Astrocyte (in vitro differentiated cells and primary cell): ENCODE data around the gene CHRNB4. TPM values are rescaled to one million over a fixed set of nuclear protein-coding genes. Genes with fewer than 3 reads are reported as not detected.
A peak's percentile ranks its signal among the peaks of the same experiment; 100 is the strongest.

Experiments used
- DNase-seq: peaks from one replicate; pipeline ENCODE4 v3.0.0-alpha.2; 2010; ENCODE audit warnings: low read depth
- FAIRE-seq: peaks from 2 replicates; lab custom pipeline; 2011; peaks lifted over from hg19 to GRCh38; lab: Jason Lieb, UNC
- H2AFZ ChIP-seq: 2 replicates; pipeline ENCODE4 v1.6.0; 2012; ENCODE audit warnings: low read depth, low read length, inconsistent platforms
- H3K27ac ChIP-seq: 2 replicates; pipeline ENCODE4 v1.5.1; 2011; ENCODE audit warnings: low read depth, low read length, inconsistent platforms
- H3K27me3 ChIP-seq: 2 replicates; pipeline ENCODE4 v1.6.0; 2011; ENCODE audit warnings: low read length, inconsistent platforms; ENCODE audit not compliant: insufficient read depth
- H3K36me3 ChIP-seq: 2 replicates; pipeline ENCODE4 v1.5.1; 2011; ENCODE audit warnings: low read length, inconsistent platforms; ENCODE audit not compliant: insufficient read depth
- H3K4me1 ChIP-seq: 2 replicates; pipeline ENCODE4 v1.5.1; 2011; ENCODE audit warnings: low read length, inconsistent platforms; ENCODE audit not compliant: insufficient read depth
- H3K4me2 ChIP-seq: 2 replicates; pipeline ENCODE4 v1.6.0; 2012; ENCODE audit warnings: low read length, inconsistent platforms
- H3K4me3 ChIP-seq: 2 replicates; pipeline ENCODE4 v1.5.1; 2011; ENCODE audit warnings: low read depth, mild to moderate bottlenecking, low read length, inconsistent platforms; ENCODE audit not compliant: insufficient read depth
- H3K79me2 ChIP-seq: 2 replicates; pipeline ENCODE4 v1.6.0; 2012; ENCODE audit warnings: mild to moderate bottlenecking, low read length, inconsistent platforms; ENCODE audit not compliant: insufficient read depth
- H3K9ac ChIP-seq: 2 replicates; pipeline ENCODE4 v1.6.0; 2012; ENCODE audit warnings: mild to moderate bottlenecking, low read length, inconsistent platforms
- H3K9me3 ChIP-seq: 2 replicates; pipeline ENCODE4 v1.5.1; 2012; ENCODE audit warnings: low read depth, mild to moderate bottlenecking, low read length, inconsistent platforms; ENCODE audit not compliant: insufficient read depth
- H4K20me1 ChIP-seq: 2 replicates; pipeline ENCODE4 v1.6.0; 2012; ENCODE audit warnings: low read length, inconsistent platforms; ENCODE audit not compliant: insufficient read depth
- H3K27ac Mint-ChIP-seq: one replicate; pipeline ENCODE4 v1.8.0; 2021; ENCODE audit warnings: mild to moderate bottlenecking, mixed read lengths; ENCODE audit not compliant: unreplicated experiment
- H3K27me3 Mint-ChIP-seq: one replicate; pipeline ENCODE4 v1.8.0; 2021; ENCODE audit warnings: low read depth, mixed read lengths; ENCODE audit not compliant: unreplicated experiment
- H3K36me3 Mint-ChIP-seq: one replicate; pipeline ENCODE4 v1.8.0; 2021; ENCODE audit warnings: low read depth, mixed read lengths; ENCODE audit not compliant: unreplicated experiment
- H3K4me1 Mint-ChIP-seq: one replicate; pipeline ENCODE4 v1.8.0; 2021; ENCODE audit warnings: low read depth, mixed read lengths; ENCODE audit not compliant: unreplicated experiment
- H3K4me3 Mint-ChIP-seq: one replicate; pipeline ENCODE4 v1.8.0; 2021; ENCODE audit warnings: mild to moderate bottlenecking, moderate library complexity, mixed read lengths; ENCODE audit not compliant: unreplicated experiment
- H3K9me3 Mint-ChIP-seq: one replicate; pipeline ENCODE4 v1.8.0; 2021; ENCODE audit warnings: mild to moderate bottlenecking, mixed read lengths; ENCODE audit not compliant: unreplicated experiment
- CTCF ChIP-seq: IDR thresholded peaks from 2 replicates; pipeline ENCODE4 v1.5.1; 2011; ENCODE audit warnings: low read depth, mild to moderate bottlenecking, inconsistent platforms, low read length, moderate library complexity; ENCODE audit not compliant: insufficient read depth
- EZH2 ChIP-seq: IDR thresholded peaks from 2 replicates; pipeline ENCODE4 v1.6.1; 2012; ENCODE audit warnings: mild to moderate bottlenecking, low read length, inconsistent platforms; ENCODE audit not compliant: insufficient read depth
- total RNA-seq: library from RNA; stranded (reverse); gene quantifications from 2 replicates; pipeline ENCODE4 v1.2.1, GENCODE V29; 2021

CHRNB4 gene
- total RNA-seq, 1 donor from 2014 or later, result not detected

GRCh38 chr15:78640527-78641101 lies 396 bp downstream of the CHRNB4 start:
- Mint-ChIP-seq H3K4me1 (no peaks in the 10 kb centered on the region), H3K27ac (no peak overlapping the region), H3K27me3 (peaks cover 40% of the 10 kb centered on the region), H3K9me3 (no peaks in the 10 kb centered on the region), H3K4me3 (peak overlapping the region; percentile 67), H3K36me3 (no peaks in the 10 kb centered on the region)
- Histone ChIP-seq H3K27ac (no peak overlapping the region), H3K9ac (no peak overlapping the region), H3K36me3 (no peaks in the 10 kb centered on the region), H3K27me3 (peaks cover 3% of the 10 kb centered on the region), H2AFZ (peak overlapping the region; percentile 88), H3K4me3 (peak overlapping the region; percentile 51), H3K4me1 (peaks cover 7% of the 10 kb centered on the region), H3K9me3 (no peaks in the 10 kb centered on the region), H3K79me2 (no peaks in the 10 kb centered on the region), H4K20me1 (no peaks in the 10 kb centered on the region), H3K4me2 (peak overlapping the region; percentile 85)
- DNase-seq (no peak), FAIRE-seq (no peak)
- peak; percentile 24 for TF ChIP-seq EZH2
- no peak for TF ChIP-seq CTCF

- H3K79me2 ChIP-seq, result no peaks in the 10 kb centered on the region
- H3K4me1 ChIP-seq, result peaks cover 7% of the 10 kb centered on the region
- DNase-seq (no peak), FAIRE-seq (no peak)
- H3K4me2 ChIP-seq, result no peak overlapping the region
- no peak overlapping the region for H3K4me3 Mint-ChIP-seq
- no peak overlapping the region for H3K27ac Mint-ChIP-seq
- H3K9me3 ChIP-seq, result no peaks in the 10 kb centered on the region
- H3K4me3 ChIP-seq, result no peak overlapping the region
- H3K9me3 Mint-ChIP-seq, result no peaks in the 10 kb centered on the region
- no peaks in the 10 kb centered on the region for H3K4me1 Mint-ChIP-seq
- TF ChIP-seq EZH2, result no peak
- TF ChIP-seq CTCF, result peak; percentile 45
- H2AFZ ChIP-seq, result no peak overlapping the region
- H3K9ac ChIP-seq, result no peak overlapping the region
- H3K27me3 ChIP-seq, result peaks cover 3% of the 10 kb centered on the region
- no peaks in the 10 kb centered on the region for H3K36me3 ChIP-seq
- H3K36me3 Mint-ChIP-seq, result no peaks in the 10 kb centered on the region
- H3K27ac ChIP-seq, result no peak overlapping the region
- H3K27me3 Mint-ChIP-seq, result peaks cover 50% of the 10 kb centered on the region
- H4K20me1 ChIP-seq, result no peaks in the 10 kb centered on the region
Measured at GRCh38 chr15:78638658-78639314, 2.2 kb downstream of the CHRNB4 start.
